H1 (cell line): Measurements from ENCODE around the gene KCNH1.

Experiments
- BACH1 ChIP-seq: IDR thresholded peaks from 2 replicates; pipeline ENCODE4 v1.6.1; 2012; ENCODE audit warnings: low read length, improper control_type of control experiment
- BRCA1 ChIP-seq: IDR thresholded peaks from 2 replicates; pipeline ENCODE4 v1.6.1; 2012; ENCODE audit warnings: low read depth, low read length, improper control_type of control experiment
- CTCF ChIP-seq, 3 experiments: IDR thresholded peaks; 1 replicate in 2 of 3; 2 replicates in 1 of 3; pipeline versions ENCODE4 v1.5.1 to v1.6.1; 2011; ENCODE audit warnings: low read length in 3 of 3, mild to moderate bottlenecking in 3 of 3, inconsistent platforms in 2 of 3, low read depth in 1 of 3, moderate library complexity in 1 of 3; ENCODE audit not compliant: insufficient read depth in 1 of 3; ENCODE audit errors: control extremely low read depth in 1 of 3
- SRF ChIP-seq: IDR thresholded peaks from 2 replicates; pipeline ENCODE4 v1.6.1; 2011; ENCODE audit warnings: mild to moderate bottlenecking, low read depth, low read length, moderate library complexity
- TAF1 ChIP-seq: IDR thresholded peaks from 2 replicates; pipeline ENCODE4 v1.6.1; 2011; ENCODE audit warnings: mild to moderate bottlenecking, low read depth, low read length
- YY1 ChIP-seq: IDR thresholded peaks from 2 replicates; pipeline ENCODE4 v1.6.1; 2011; ENCODE audit warnings: low read depth, mild to moderate bottlenecking, low read length

GRCh38 chr1:210683403-210684047 lies 450.4 kb downstream of the KCNH1 start:
- TF ChIP-seq BACH1 (no peak), SRF (no peak), CTCF (IDR thresholded peaks at IDR 0.05; ENCODE audit: control extremely low read depth in 1 of 3, insufficient read depth in 1 of 3, low read depth in 1 of 3, low read length in 3 of 3) (no peak), BRCA1 (no peak), YY1 (no peak), TAF1 (no peak)
